ENCODE data around the gene EML1. TPM values are rescaled to one million over a fixed set of nuclear protein-coding genes. Genes with fewer than 3 reads are reported as not detected.

Gene EML1
- total RNA-seq, 1 donor from 2014 or later, result 34.9 TPM

DNA sequence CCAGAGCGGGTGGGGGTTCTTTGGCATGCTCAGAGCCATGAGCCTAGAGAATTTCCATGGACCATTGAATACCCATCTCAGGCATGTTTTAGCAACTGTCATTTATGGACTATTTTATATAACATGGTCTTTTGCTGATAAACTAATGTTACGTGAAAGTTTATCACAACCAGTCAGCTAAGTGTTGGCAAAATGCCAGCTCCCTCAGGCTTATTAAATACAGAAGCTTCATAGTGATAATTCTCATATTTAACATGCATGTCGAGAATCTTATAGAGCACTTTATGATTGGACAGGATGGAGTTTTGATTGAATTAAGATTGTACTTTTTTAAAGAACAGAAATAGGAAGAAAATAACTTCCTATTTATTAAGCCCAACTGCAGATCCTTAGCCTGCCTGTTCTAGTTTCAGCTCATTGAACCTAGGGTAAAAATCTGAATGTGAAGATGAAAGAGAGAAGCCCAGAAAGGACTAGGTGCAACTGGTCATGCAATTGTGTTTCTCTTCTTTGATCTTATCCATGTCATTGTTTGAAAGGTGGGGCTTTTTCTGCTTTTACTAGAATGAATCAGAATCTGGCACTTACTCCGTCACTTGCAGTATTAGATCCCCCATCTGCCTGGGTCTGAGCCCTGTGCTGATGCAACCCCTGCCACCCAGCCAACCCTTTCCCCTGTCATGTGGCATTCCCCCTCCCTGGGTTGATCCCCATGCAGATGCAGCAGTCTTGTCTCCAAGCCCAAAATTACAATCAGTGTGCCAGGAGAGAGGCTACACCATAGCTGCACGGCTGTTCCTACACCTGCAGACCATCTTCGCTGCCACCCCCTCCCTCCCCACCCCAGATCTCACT, 137.4 kb downstream of the EML1 start:
- H3K36me3 Mint-ChIP-seq (ENCODE audit: insufficient read depth), result peaks cover 17% of the 10 kb centered on the region
- no peak overlapping the region for H3K4me3 Mint-ChIP-seq (ENCODE audit: low read depth)
- H3K4me1 Mint-ChIP-seq (ENCODE audit: low read depth), result no peaks in the 10 kb centered on the region
- H3K9me3 Mint-ChIP-seq (ENCODE audit: low read depth), result peaks cover 6% of the 10 kb centered on the region
- H3K27me3 Mint-ChIP-seq, result no peaks in the 10 kb centered on the region
- no peak for TF ChIP-seq CTCF (IDR thresholded peaks at IDR 0.05; ENCODE audit: unreplicated experiment)
- DNase-seq (ENCODE audit: low spot score, unreplicated experiment), result no peak
- no peak overlapping the region for H3K27ac Mint-ChIP-seq

GRCh38 chr14:99931308-99931707, 138.1 kb downstream of the EML1 start:
- peaks cover 6% of the 10 kb centered on the region for H3K9me3 Mint-ChIP-seq (ENCODE audit: low read depth)
- H3K4me3 Mint-ChIP-seq (ENCODE audit: low read depth), result no peak overlapping the region
- H3K4me1 Mint-ChIP-seq (ENCODE audit: low read depth), result no peaks in the 10 kb centered on the region
- TF ChIP-seq CTCF (IDR thresholded peaks at IDR 0.05; ENCODE audit: unreplicated experiment), result no peak
- no peak for DNase-seq (ENCODE audit: low spot score, unreplicated experiment)
- H3K27ac Mint-ChIP-seq, result no peak overlapping the region
- H3K27me3 Mint-ChIP-seq, result no peaks in the 10 kb centered on the region
- peaks cover 16% of the 10 kb centered on the region for H3K36me3 Mint-ChIP-seq (ENCODE audit: insufficient read depth)

DNA sequence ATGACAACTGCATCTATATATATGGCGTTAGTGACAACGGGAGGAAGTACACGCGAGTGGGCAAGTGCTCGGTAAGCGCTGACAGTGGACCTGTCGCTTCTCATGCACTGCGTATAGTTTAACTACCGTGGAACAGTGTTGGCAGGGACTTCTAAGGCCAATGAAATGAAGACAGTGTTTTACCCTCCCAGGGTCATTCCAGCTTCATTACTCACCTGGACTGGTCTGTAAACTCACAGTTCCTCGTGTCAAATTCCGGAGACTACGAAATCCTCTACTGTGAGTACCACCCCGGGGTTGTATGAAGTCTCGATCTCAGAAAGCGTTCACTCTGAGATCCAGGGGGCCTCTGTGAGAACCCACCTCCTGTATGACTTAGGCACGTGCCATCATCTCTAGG, 142.8 kb downstream of the EML1 start:
- Mint-ChIP-seq H3K27me3 (no peaks in the 10 kb centered on the region), H3K4me3 (ENCODE audit: low read depth) (no peak overlapping the region), H3K27ac (no peak overlapping the region), H3K4me1 (ENCODE audit: low read depth) (no peaks in the 10 kb centered on the region), H3K36me3 (ENCODE audit: insufficient read depth) (peaks cover 10% of the 10 kb centered on the region), H3K9me3 (ENCODE audit: low read depth) (no peaks in the 10 kb centered on the region)
- DNase-seq (ENCODE audit: low spot score, unreplicated experiment), result no peak
- TF ChIP-seq CTCF (IDR thresholded peaks at IDR 0.05; ENCODE audit: unreplicated experiment), result no peak

- no peaks in the 10 kb centered on the region for H3K4me1 Mint-ChIP-seq (ENCODE audit: low read depth)
- H3K27me3 Mint-ChIP-seq, result no peaks in the 10 kb centered on the region
- TF ChIP-seq CTCF (IDR thresholded peaks at IDR 0.05; ENCODE audit: unreplicated experiment), result peak; percentile 19
- no peaks in the 10 kb centered on the region for H3K9me3 Mint-ChIP-seq (ENCODE audit: low read depth)
- no peak overlapping the region for H3K27ac Mint-ChIP-seq
- H3K36me3 Mint-ChIP-seq (ENCODE audit: insufficient read depth), result peaks cover 10% of the 10 kb centered on the region
- H3K4me3 Mint-ChIP-seq (ENCODE audit: low read depth), result no peak overlapping the region
- DNase-seq (ENCODE audit: low spot score, unreplicated experiment), result no peak
Observed at GRCh38 chr14:99936738-99937474, 143.7 kb downstream of the EML1 start.

GRCh38 chr14:99937475-99938244, 144.4 kb downstream of the EML1 start:
- Mint-ChIP-seq H3K9me3 (ENCODE audit: low read depth) (no peaks in the 10 kb centered on the region), H3K27me3 (no peaks in the 10 kb centered on the region), H3K27ac (no peak overlapping the region), H3K4me1 (ENCODE audit: low read depth) (peaks cover 1% of the 10 kb centered on the region), H3K4me3 (ENCODE audit: low read depth) (no peak overlapping the region), H3K36me3 (ENCODE audit: insufficient read depth) (peaks cover 10% of the 10 kb centered on the region)
- no peak for TF ChIP-seq CTCF (IDR thresholded peaks at IDR 0.05; ENCODE audit: unreplicated experiment)
- no peak for DNase-seq (ENCODE audit: low spot score, unreplicated experiment)

Data from progenitor cell of endocrine pancreas (in vitro differentiated cells).